ENCODE measurements around the gene SKOR2.
A peak's percentile ranks its signal among the peaks of the same experiment; 100 is the strongest.

Gene SKOR2

GRCh38 chr18:47251289-47252120, at the start of gene SKOR2:
Gene SKOR2 (minus strand): TSS chr18:47251660. CDS start chr18:47249183, 2,477 bp downstream.
- peak; percentile 52 for DNase-seq

GRCh38 chr18:47296462-47296861, 45.0 kb upstream of the SKOR2 start:
- no peak for DNase-seq

GRCh38 chr18:47294801-47295200, 43.3 kb upstream of the SKOR2 start:
- DNase-seq: no peak

GRCh38 chr18:47288741-47289140, 37.3 kb upstream of the SKOR2 start:
- no peak for DNase-seq

GRCh38 chr18:47287911-47288585, 36.6 kb upstream of the SKOR2 start:
- peak; percentile 13 for DNase-seq

GRCh38 chr18:47286776-47287410, 35.4 kb upstream of the SKOR2 start:
- no peak for DNase-seq

- no peak for DNase-seq
These were observed 34.0 kb upstream of the SKOR2 start for GRCh38 chr18:47285456-47285855.

GRCh38 chr18:47284721-47285395, 33.4 kb upstream of the SKOR2 start:
- no peak for DNase-seq

- DNase-seq: no peak
These were observed 32.0 kb upstream of the SKOR2 start for GRCh38 chr18:47283476-47283875.

GRCh38 chr18:47280121-47280520, 28.7 kb upstream of the SKOR2 start:
- DNase-seq: peak; percentile 26

- DNase-seq: no peak
These were observed 23.5 kb upstream of the SKOR2 start for GRCh38 chr18:47274961-47275360.

- DNase-seq: no peak
These were observed 13.7 kb upstream of the SKOR2 start for GRCh38 chr18:47265197-47265596.

- peak; percentile 20 for DNase-seq
These were observed 12.8 kb upstream of the SKOR2 start for GRCh38 chr18:47264308-47264700.

- DNase-seq: peak; percentile 53
These were observed 12.2 kb upstream of the SKOR2 start for GRCh38 chr18:47263430-47264307.

GRCh38 chr18:47263150-47263429, 11.6 kb upstream of the SKOR2 start:
- DNase-seq: peak; percentile 33

- no peak for DNase-seq
These were observed 11.1 kb upstream of the SKOR2 start for GRCh38 chr18:47262301-47263149.

GRCh38 chr18:47261902-47262300, 10.4 kb upstream of the SKOR2 start:
- no peak for DNase-seq

- no peak for DNase-seq
These were observed 9.7 kb upstream of the SKOR2 start for GRCh38 chr18:47260924-47261701.

- DNase-seq: peak; percentile 85
These were observed 8.9 kb upstream of the SKOR2 start for GRCh38 chr18:47260120-47260923.

Data from eye (tissue), 1 donor.